ENCODE measurements around the gene VPS37B.

Gene VPS37B

DNA sequence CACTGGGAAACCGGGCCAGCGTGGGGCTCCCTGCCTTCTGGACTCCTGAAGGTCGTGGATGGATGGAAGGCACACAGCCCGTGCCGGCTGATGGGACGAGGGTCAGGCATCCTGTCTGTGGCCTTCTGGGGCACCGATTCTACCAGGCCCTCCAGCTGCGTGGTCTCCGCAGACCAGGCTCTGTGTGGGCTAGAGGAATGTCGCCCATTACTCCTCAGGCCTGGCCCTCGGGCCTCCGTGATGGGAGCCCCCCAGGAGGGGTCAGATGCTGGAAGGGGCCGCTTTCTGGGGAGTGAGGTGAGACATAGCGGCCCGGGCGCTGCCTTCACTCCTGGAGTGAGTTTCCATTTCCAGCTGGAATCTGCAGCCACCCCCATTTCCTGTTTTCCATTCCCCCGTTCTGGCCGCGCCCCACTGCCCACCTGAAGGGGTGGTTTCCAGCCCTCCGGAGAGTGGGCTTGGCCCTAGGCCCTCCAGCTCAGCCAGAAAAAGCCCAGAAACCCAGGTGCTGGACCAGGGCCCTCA, 33.8 kb downstream of the VPS37B start:
- no peaks in the 10 kb centered on the region for H3K9me3 ChIP-seq (ENCODE audit: insufficient read depth, low read length)
- no peak overlapping the region for H3K9ac ChIP-seq (ENCODE audit: insufficient read length, low read depth)
- no peak overlapping the region for H3K4me3 ChIP-seq (ENCODE audit: insufficient read length, low read depth)
- TF ChIP-seq ZNF274 (IDR thresholded peaks at IDR 0.05; ENCODE audit: low read depth, low read length): no peak
- peaks cover 85% of the 10 kb centered on the region for H3K36me3 ChIP-seq (ENCODE audit: insufficient read depth, insufficient read length, low read length)
- no peak for DNase-seq (ENCODE audit: low read depth, low spot score)
- H3K27me3 ChIP-seq (ENCODE audit: insufficient read depth, insufficient read length): no peaks in the 10 kb centered on the region
- peaks cover 3% of the 10 kb centered on the region for H3K4me1 ChIP-seq (ENCODE audit: insufficient read depth, insufficient read length)

DNA sequence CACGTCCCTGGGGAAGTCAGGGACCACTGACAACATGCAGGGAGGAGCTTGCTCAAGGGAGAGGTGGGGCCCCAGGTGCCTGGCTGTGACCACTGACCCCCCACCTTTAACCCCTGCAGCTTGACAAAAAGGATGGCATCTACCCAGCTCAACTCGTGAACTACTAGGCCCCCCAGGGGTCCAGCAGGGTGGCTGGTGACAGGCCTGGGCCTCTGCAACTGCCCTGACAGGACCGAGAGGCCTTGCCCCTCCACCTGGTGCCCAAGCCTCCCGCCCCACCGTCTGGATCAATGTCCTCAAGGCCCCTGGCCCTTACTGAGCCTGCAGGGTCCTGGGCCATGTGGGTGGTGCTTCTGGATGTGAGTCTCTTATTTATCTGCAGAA, 34.3 kb downstream of the VPS37B start:
- peaks cover 84% of the 10 kb centered on the region for H3K36me3 ChIP-seq (ENCODE audit: insufficient read depth, insufficient read length, low read length)
- H3K4me3 ChIP-seq (ENCODE audit: insufficient read length, low read depth): no peak overlapping the region
- H3K4me1 ChIP-seq (ENCODE audit: insufficient read depth, insufficient read length): peaks cover 3% of the 10 kb centered on the region
- no peak overlapping the region for H3K9ac ChIP-seq (ENCODE audit: insufficient read length, low read depth)
- TF ChIP-seq ZNF274 (IDR thresholded peaks at IDR 0.05; ENCODE audit: low read depth, low read length) (no peak), YY1 (IDR thresholded peaks at IDR 0.05; ENCODE audit: insufficient read depth, insufficient read length) (no peak), SUZ12 (IDR thresholded peaks at IDR 0.05; ENCODE audit: extremely low read depth, insufficient read depth, insufficient read length) (no peak)
- no peak for DNase-seq (ENCODE audit: low read depth, low spot score)
- no peaks in the 10 kb centered on the region for H3K9me3 ChIP-seq (ENCODE audit: insufficient read depth, low read length)
- no peaks in the 10 kb centered on the region for H3K27me3 ChIP-seq (ENCODE audit: insufficient read depth, insufficient read length)

- Histone ChIP-seq H3K9me3 (ENCODE audit: insufficient read depth, low read length) (no peaks in the 10 kb centered on the region), H3K4me1 (ENCODE audit: insufficient read depth, insufficient read length) (peaks cover 5% of the 10 kb centered on the region), H3K27me3 (ENCODE audit: insufficient read depth, insufficient read length) (no peaks in the 10 kb centered on the region), H3K9ac (ENCODE audit: insufficient read length, low read depth) (no peak overlapping the region), H3K36me3 (ENCODE audit: insufficient read depth, insufficient read length, low read length) (peaks cover 84% of the 10 kb centered on the region), H3K4me3 (ENCODE audit: insufficient read length, low read depth) (no peak overlapping the region)
- DNase-seq (ENCODE audit: low read depth, low spot score): no peak
- TF ChIP-seq SUZ12 (IDR thresholded peaks at IDR 0.05; ENCODE audit: extremely low read depth, insufficient read depth, insufficient read length): no peak
- TF ChIP-seq YY1 (IDR thresholded peaks at IDR 0.05; ENCODE audit: insufficient read depth, insufficient read length): no peak
- no peak for TF ChIP-seq ZNF274 (IDR thresholded peaks at IDR 0.05; ENCODE audit: low read depth, low read length)
These were observed 34.9 kb downstream of the VPS37B start for GRCh38 chr12:122860854-122861586.

DNA sequence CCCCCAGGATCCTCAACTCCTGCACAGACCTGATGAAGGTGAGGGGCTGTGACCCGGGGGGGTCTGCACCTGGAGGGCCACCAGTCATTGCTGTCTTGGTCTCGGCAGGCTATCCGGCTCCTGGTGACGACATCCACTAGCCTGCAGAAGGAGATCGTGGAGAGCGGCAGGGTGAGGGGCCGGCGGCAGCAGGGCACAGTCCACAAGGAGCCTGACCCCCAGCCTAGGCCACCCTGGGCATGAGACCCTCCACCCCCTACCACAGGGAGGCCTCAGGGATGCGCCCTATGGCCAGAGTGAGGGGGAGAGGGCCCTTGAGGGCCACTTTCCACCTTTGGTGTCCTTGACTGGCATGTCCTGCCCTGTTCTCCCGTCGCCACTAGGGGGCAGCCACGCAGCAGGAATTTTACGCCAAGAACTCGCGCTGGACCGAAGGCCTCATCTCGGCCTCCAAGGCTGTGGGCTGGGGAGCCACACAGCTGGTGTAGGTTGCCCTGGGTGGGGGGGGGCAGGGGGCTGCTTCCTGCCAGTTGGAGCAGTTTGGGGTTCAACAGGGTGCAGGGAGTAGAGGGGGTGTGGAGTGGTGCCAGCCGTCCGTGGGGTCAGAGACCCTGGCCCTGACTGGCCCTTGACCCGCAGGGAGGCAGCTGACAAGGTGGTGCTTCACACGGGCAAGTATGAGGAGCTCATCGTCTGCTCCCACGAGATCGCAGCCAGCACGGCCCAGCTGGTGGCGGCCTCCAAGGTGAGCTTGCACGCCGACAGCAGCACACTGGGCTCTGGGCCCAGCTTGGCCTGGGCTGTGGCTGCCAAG, 35.7 kb downstream of the VPS37B start:
- H3K4me3 ChIP-seq (ENCODE audit: insufficient read length, low read depth): no peak overlapping the region
- H3K9ac ChIP-seq (ENCODE audit: insufficient read length, low read depth): no peak overlapping the region
- peak; percentile 74 for DNase-seq (ENCODE audit: low read depth, low spot score)
- peaks cover 5% of the 10 kb centered on the region for H3K4me1 ChIP-seq (ENCODE audit: insufficient read depth, insufficient read length)
- TF ChIP-seq SUZ12 (IDR thresholded peaks at IDR 0.05; ENCODE audit: extremely low read depth, insufficient read depth, insufficient read length) (no peak), YY1 (IDR thresholded peaks at IDR 0.05; ENCODE audit: insufficient read depth, insufficient read length) (no peak), ZNF274 (IDR thresholded peaks at IDR 0.05; ENCODE audit: low read depth, low read length) (no peak)
- no peaks in the 10 kb centered on the region for H3K9me3 ChIP-seq (ENCODE audit: insufficient read depth, low read length)
- peaks cover 81% of the 10 kb centered on the region for H3K36me3 ChIP-seq (ENCODE audit: insufficient read depth, insufficient read length, low read length)
- H3K27me3 ChIP-seq (ENCODE audit: insufficient read depth, insufficient read length): no peaks in the 10 kb centered on the region

DNA sequence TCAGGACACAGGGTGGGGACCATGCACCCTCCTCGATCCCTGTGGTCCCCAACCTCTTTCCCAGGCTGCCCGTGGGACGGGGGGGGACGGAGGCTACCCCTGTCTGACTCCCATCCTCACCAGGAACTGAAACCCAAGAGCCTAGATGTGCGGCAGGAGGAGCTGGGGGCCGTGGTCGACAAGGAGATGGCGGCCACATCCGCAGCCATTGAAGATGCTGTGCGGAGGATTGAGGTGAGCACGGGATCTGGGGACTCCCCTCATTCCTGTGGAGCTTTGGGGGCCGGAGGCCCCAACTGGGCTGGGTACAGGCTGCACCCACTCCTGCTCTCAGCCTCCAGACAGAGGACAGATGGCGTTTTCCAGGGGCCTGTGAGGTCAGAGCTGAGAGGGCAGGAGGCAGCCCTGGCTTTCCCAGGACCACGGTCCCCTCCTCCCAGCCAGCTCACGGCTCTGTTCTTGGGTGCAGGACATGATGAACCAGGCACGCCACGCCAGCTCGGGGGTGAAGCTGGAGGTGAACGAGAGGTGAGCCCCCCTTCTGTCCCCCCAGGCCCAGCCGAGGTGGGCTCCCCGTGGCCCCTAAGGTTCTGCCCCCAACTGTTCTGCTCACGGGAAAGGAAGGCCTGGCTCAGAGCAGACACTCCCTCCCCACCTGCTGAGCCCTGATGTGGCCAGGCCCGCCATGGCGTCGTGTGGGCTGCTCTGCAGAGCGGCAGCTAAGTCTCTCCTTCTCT, 36.5 kb downstream of the VPS37B start:
- no peak for DNase-seq (ENCODE audit: low read depth, low spot score)
- Histone ChIP-seq H3K27me3 (ENCODE audit: insufficient read depth, insufficient read length) (no peaks in the 10 kb centered on the region), H3K36me3 (ENCODE audit: insufficient read depth, insufficient read length, low read length) (peaks cover 81% of the 10 kb centered on the region), H3K9me3 (ENCODE audit: insufficient read depth, low read length) (no peaks in the 10 kb centered on the region), H3K9ac (ENCODE audit: insufficient read length, low read depth) (no peak overlapping the region), H3K4me1 (ENCODE audit: insufficient read depth, insufficient read length) (peaks cover 5% of the 10 kb centered on the region), H3K4me3 (ENCODE audit: insufficient read length, low read depth) (no peak overlapping the region)
- TF ChIP-seq ZNF274 (IDR thresholded peaks at IDR 0.05; ENCODE audit: low read depth, low read length): no peak
- no peak for TF ChIP-seq YY1 (IDR thresholded peaks at IDR 0.05; ENCODE audit: insufficient read depth, insufficient read length)
- no peak for TF ChIP-seq SUZ12 (IDR thresholded peaks at IDR 0.05; ENCODE audit: extremely low read depth, insufficient read depth, insufficient read length)

DNA sequence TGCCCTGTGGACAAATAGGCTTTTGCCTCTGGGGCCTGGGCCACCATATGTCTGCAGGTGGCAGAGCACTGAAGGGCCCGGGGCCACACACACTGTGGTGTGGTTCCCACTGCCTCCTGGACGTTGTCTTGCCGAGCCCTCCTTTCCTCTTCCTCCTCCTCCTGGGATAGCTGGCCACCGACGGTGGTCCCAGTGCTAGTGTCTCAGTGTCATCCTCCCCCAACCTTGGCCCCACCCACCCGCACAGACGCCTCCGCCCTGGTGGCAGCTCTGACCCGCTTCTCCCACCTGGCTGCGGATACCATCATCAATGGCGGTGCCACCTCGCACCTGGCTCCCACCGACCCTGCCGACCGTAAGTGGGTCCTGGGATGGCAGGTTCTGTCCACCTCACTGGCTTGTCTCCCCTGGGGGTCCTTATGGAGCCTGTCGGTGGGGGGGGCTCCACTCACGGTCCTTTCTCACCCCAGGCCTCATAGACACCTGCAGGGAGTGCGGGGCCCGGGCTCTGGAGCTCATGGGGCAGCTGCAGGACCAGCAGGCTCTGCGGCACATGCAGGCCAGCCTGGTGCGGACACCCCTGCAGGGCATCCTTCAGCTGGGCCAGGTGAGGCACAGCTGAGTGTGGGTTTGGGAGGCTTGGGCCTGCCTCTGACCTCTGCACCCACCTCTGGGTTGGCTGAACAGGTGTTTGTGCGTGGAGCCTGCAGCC, 37.2 kb downstream of the VPS37B start:
- H3K9ac ChIP-seq (ENCODE audit: insufficient read length, low read depth): no peak overlapping the region
- DNase-seq (ENCODE audit: low read depth, low spot score): no peak
- H3K9me3 ChIP-seq (ENCODE audit: insufficient read depth, low read length): no peaks in the 10 kb centered on the region
- no peaks in the 10 kb centered on the region for H3K27me3 ChIP-seq (ENCODE audit: insufficient read depth, insufficient read length)
- no peak overlapping the region for H3K4me3 ChIP-seq (ENCODE audit: insufficient read length, low read depth)
- peaks cover 5% of the 10 kb centered on the region for H3K4me1 ChIP-seq (ENCODE audit: insufficient read depth, insufficient read length)
- H3K36me3 ChIP-seq (ENCODE audit: insufficient read depth, insufficient read length, low read length): peaks cover 82% of the 10 kb centered on the region
- TF ChIP-seq SUZ12 (IDR thresholded peaks at IDR 0.05; ENCODE audit: extremely low read depth, insufficient read depth, insufficient read length) (no peak), YY1 (IDR thresholded peaks at IDR 0.05; ENCODE audit: insufficient read depth, insufficient read length) (no peak), ZNF274 (IDR thresholded peaks at IDR 0.05; ENCODE audit: low read depth, low read length) (no peak)
